SH-SY5Y (cell line): ENCODE data around the gene LCAT.

Source experiments
- GATA2 ChIP-seq: IDR thresholded peaks from 2 replicates; pipeline ENCODE4 v1.6.1; 2011; ENCODE audit warnings: mild to moderate bottlenecking, low read depth, low read length
- GATA3 ChIP-seq: IDR thresholded peaks from 2 replicates; pipeline ENCODE4 v1.6.1; 2011; ENCODE audit warnings: low read depth, mild to moderate bottlenecking, low read length, moderate library complexity

DNA sequence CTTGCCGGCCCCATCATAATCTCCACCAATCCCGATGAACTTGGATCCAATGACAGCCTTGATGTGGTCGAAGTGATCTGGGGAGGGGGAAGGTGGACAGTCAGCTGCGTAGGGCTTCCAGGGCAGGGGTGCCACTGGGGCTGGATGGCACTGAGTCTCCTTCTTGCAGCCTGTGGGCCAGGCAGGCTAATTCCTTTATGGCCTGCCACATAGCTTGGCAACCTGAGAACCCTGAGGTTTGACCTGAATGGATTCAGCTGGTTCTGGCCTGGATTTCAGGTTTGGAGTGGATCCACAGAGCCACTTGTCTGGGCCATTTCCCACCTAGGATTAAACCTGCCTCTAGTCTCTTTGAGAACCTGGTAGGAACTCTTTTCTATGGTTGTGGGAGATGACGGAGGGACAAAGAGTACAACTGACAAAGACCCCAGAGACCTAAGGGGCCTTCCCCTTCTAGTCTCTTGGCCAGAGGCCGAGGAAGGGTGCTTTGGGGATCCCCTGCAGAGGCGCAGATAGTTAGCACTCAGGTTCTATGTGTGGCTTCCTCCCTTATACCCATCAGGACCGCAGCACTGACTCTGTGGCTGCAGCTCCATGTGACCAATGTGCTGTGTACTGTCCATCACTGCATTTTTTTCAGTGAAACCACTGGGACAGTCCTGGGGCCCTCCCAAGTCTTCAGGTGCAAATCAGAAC lies 45.5 kb upstream of the LCAT start:
- TF ChIP-seq GATA3 (no peak), GATA2 (no peak)
